ENCODE measurements around the gene TLE1.

The TLE1 gene

GRCh38 chr9:81573415-81574321 is 115.7 kb downstream of the TLE1 start:
- no peak for DNase-seq

DNA sequence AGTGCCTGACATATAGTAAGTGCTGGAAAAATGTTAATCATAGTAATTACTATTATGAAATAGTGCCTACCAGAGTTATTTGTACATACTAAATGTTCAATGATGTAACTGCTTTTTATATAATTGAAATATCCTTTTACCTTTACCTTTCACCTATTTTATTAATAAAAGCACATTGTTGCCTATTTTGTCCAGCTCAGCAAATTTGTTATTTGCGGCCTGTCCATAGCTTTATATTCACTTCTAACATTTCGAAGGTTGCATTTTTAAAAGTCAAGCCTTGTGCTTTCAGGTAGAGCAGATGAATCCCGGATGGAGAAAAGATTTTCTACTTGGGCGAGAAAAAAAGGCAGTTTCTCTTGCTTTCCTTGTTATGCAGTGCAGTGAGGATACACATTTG is 119.3 kb downstream of the TLE1 start:
- DNase-seq = no peak

GRCh38 chr9:81566074-81566698 is 123.2 kb downstream of the TLE1 start:
- DNase-seq = no peak

DNA sequence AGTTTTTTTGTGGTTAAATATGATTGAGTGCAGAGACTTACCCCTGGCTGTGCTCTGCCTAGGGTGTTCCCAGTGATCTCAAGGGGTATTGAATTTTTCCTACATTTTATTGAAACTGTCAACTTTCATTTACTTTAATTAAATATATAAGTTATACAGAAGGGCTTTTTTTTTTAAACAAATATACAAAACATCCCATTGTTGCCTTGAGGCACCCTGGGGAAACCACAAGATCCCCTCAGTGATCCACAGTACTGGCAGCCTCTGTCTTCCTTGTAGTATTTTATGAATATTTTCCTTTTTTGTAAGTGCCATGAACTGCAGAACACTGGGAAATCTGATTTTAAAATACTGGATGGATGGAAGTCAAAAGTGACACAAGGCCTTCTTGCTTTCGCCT is 123.7 kb downstream of the TLE1 start:
- no peak for DNase-seq

GRCh38 chr9:81565144-81565543 is 124.2 kb downstream of the TLE1 start:
- DNase-seq = no peak

GRCh38 chr9:81564632-81565031 is 124.7 kb downstream of the TLE1 start:
- no peak for DNase-seq

DNA sequence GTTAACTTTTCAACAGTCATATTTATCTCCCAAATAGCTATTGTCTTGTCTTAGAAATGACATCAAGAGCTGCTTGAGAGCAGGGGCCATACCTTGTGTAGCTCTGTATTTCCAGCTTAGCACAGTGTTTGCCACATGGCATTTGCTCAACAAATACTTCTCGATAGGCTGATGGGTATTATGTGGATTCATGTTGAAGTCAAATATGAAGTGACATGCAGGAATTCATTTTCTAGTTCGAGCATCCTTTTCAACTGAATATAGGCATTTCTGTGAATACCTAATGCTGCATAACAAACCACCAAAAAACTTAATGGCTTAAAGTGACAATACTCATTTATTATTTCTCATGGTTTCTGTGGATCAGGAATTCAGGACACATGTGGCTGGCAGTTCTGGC is 125.6 kb downstream of the TLE1 start:
- DNase-seq = no peak

- no peak for DNase-seq
Measured at GRCh38 chr9:81563020-81563407, 126.3 kb downstream of the TLE1 start.

DNA sequence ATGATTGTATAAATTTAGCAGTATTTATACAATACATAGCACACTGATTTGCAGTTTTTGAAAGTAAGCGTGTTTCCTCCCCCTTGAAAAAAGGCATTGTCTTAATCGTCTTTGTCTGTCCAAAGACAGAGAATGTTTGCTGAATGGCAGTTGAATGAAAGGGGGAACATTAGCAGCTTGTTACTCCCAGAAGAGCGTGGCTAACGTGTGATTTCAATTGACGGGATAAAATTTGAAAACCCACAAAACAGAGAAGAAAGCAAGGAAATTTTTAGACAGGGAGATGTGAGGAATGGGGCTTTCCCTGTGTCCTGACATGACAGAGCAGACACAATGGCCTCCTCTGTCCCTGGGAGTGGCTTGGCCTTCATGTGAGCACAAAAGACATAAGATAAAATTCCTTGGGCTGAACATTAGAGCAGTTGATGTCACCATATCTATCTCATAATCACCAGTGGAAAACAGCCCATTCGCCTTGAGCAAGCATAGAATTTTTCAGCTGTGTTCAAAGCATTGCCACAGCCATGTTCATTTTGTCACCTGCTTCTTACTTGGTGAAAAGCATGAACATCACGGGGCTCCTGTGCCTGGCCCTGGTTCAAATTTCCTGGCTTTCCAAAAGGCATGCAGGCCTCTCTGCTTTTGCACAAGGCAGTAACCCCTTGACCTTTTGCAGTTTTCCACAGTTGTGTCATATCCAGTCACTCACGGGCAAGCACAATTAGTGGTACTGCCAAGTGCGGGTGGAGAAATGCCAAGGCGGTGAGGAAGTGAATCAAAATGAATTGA is 126.9 kb downstream of the TLE1 start:
- DNase-seq = no peak

DNA sequence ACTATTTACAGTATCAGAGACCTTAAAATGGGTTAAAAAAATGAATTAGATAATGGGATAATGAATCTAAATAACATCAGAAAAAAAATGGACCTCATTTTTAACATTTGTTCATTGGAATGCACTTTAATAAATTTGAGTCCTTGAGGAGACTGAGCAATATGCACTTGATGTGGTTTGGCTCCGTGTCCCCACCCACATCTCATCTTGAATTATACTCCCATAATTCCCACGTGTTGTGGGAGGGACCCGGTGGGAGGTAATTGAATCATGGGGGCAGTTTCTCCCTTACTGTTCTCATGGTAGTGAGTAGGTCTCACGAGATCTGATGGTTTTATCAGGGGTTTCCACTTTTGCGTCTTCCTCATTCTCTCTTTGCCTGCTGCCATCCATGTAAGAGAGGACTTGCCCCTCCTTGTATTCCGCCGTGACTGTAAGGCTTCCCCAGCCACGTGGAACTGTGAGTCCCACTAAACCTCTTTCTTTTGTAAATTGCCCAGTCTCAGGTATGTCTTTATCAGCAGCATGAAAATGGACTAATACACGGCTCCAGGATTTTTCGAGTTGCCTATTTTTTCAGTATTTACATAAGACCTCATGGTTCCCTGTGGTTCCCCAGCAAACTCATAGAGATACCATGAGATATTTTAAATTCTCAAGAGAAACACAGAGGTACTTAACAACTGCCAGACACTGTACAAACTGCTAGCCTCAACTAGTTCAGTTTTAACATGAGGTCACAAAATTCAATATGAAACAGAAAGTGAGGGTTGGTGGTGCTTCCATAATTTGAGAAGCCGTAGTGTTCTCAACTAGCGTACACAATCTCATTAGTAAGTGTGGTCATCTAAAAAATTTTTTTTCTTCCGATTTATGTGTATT is 128.3 kb downstream of the TLE1 start:
- no peak for DNase-seq

- no peak for DNase-seq
Measured at GRCh38 chr9:81559709-81560108, 129.6 kb downstream of the TLE1 start.

DNA sequence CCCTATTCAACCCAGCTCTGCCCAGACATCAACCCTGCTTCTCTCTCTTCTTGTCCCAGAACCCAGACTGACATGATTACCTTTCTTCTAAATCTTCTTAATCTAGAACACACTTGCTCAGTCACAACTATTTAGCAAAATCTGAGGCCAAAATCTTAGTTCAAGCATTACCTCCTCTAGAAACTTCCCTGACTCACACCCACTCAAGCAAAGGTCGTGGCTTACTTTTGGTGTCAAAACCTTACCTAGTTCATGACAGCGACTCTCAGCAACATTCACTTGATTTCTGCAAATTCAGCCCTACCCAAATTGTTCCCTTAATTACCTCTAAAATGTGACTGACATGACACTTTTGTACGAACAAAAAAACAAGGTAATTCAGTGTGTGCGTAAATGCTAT is 130.2 kb downstream of the TLE1 start:
- DNase-seq = no peak

- no peak for DNase-seq
Measured at GRCh38 chr9:81558091-81558830, 131.1 kb downstream of the TLE1 start.

DNA sequence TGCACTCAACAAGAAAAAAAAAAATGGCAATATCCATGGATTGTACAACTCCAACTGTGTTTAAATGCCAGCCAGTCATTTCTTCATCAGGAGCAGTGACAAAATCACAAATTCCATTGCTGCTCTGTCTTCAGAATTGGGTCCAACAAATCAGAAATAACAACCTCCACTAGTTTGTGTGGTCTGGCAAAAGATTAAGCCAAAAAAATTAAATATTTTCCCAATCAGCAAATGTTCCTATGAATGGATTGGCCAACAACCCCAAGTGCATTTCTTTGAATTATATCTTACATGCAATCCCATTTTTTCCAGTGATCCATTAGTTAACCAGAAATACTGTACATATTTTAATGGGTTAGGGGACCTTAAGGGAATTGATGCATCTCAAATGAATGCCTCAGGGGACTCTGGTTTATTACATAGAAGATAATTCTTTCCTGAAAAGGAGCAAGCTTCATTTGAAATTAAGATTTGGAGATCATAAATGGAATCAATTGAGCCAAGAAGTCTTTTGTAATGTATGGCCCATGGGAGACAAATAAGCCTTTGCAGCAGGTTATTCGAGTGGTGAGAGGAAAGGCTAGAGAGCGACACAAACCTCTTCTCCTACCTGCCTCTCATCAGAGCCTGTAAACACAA is 131.8 kb downstream of the TLE1 start:
- DNase-seq = no peak

- DNase-seq = no peak
Measured at GRCh38 chr9:81556923-81557322, 132.4 kb downstream of the TLE1 start.

DNA sequence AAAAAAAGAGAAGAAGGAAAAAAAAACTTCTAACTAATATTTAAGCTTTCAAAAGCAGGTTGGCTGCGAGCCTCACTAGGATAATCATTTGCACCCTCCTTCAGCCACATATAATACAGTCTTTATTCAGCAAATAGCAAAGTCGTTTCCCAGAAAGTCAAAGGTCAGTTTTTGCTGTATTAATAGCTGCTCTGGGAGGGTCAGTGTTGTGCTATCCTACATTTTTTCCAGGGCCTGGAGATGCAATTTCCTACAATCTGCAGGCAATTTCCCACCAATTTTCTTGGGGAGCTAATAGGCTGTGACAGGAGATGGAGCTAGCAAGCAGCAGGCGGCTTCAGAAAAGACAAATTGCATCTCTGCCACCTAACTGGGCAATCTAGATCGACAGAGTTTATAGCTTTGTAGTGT is 136.8 kb downstream of the TLE1 start:
- DNase-seq = no peak

GRCh38 chr9:81550207-81550583 is 139.2 kb downstream of the TLE1 start:
- no peak for DNase-seq

- no peak for DNase-seq
Measured at GRCh38 chr9:81549500-81550206, 139.7 kb downstream of the TLE1 start.

GRCh38 chr9:81548911-81549310 is 140.4 kb downstream of the TLE1 start:
- no peak for DNase-seq

DNA sequence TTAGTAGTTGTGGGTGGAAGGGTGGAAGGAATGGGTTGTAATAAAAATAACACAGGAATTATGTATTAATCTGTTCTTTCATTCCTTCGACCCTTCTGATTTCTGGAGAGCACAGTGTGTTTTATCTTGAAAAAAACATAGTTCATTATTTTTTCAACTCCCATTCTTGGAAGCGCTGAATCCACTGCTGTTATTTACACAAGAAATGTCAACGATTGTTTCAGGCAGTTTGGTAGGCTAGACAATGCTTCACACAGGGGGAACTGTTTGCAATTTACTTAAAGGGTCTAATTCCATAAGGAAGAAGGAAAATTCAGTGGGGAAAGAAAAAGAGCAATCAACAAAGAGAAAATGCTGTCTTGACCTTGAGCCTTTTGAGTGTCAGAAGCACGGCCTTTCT is 142.9 kb downstream of the TLE1 start:
- no peak for DNase-seq

- no peak for DNase-seq
Measured at GRCh38 chr9:81543695-81544094, 145.7 kb downstream of the TLE1 start.
